ENCODE results near the gene DEAF1. TPM values are rescaled to one million over a fixed set of nuclear protein-coding genes. Genes with fewer than 3 reads are reported as not detected.

The DEAF1 gene
- total RNA-seq, 4 donors from 2014 or later, result 31.6 to 54.3 (median 41.2) TPM

DNA sequence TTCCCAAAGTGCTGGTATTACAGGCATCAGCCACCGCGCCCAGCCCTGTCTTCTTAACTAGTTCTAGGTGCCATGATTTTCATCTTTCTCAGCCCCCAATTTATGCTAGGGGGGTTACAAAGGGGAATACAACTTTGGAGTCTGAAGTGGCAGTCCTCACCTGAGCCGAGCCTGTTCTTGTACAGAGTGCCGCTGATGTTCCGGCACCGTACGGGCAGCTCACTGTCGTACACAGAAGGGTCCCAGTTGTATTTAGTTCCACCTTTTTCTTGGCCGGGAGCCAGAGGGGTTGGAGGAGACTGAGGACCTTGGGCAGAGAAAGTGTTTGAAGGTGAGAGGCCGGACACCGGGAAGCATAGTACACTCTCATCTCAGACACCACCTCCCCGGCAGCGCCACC, 7.3 kb downstream of the DEAF1 start:
- H3K9me3 ChIP-seq, result no peaks in the 10 kb centered on the region
- peaks cover 0 to 77% (median 0%) of the 10 kb centered on the region in 3 donors for H3K36me3 ChIP-seq
- no peak for DNase-seq (ENCODE audit: low spot score in 2 of 2)
- WGBS, 2 donors, result 88 to 89% methylated on average over 13 of the region's 13 CpGs
- H3K27me3 ChIP-seq, result no peaks in the 10 kb centered on the region
- H3K27ac ChIP-seq, result no peak overlapping the region
- TF ChIP-seq POLR2A (IDR thresholded peaks at IDR 0.05), result no peak
- TF ChIP-seq, protein P1, sequence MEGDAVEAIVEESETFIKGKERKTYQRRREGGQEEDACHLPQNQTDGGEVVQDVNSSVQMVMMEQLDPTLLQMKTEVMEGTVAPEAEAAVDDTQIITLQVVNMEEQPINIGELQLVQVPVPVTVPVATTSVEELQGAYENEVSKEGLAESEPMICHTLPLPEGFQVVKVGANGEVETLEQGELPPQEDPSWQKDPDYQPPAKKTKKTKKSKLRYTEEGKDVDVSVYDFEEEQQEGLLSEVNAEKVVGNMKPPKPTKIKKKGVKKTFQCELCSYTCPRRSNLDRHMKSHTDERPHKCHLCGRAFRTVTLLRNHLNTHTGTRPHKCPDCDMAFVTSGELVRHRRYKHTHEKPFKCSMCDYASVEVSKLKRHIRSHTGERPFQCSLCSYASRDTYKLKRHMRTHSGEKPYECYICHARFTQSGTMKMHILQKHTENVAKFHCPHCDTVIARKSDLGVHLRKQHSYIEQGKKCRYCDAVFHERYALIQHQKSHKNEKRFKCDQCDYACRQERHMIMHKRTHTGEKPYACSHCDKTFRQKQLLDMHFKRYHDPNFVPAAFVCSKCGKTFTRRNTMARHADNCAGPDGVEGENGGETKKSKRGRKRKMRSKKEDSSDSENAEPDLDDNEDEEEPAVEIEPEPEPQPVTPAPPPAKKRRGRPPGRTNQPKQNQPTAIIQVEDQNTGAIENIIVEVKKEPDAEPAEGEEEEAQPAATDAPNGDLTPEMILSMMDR (IDR thresholded peaks at IDR 0.05), result no peak
- TF ChIP-seq EP300 (IDR thresholded peaks at IDR 0.05), result no peak
- H3K4me3 ChIP-seq, result no peak overlapping the region
- peaks cover 0 to under 1% (median 0%) of the 10 kb centered on the region in 4 donors for H3K4me1 ChIP-seq

DNA sequence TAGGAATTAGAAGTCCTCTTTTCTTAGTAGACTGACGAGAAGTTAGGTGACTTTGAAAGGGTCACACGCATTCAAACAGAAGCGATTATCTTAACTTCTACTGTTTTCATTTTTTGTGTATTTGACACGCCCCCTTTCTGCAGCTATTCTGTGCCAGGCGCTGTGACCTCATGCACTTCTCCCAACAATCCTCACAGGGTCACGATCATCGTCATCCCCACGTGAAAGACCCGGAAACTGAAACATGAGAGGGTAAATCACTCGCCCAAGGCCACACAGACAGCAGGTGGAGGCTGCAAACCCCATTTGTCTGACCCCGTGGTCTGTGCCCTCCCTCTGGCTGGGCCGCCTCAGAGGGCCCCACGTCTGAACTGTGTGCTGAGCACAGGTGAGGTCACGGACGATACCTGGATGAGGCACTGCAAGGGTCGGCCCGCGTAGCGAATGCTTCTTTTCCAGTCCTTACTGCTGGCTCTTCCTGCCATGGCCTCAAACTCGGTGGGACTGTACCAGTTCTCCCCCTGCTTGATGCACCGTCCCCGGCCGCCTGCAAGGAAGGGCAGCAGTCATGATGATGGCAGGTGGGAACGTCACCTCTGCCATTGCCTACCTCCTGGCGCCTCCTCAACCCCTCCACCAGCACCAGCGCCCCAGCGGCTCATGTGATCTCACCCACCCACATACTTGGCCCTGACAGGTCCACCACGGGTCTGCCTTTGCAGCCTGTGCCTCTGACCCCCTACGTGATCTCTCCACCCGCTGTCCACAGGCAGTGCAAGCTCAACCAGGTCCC, 8.4 kb downstream of the DEAF1 start:
- H3K4me1 ChIP-seq, result no peaks in the 10 kb centered on the region
- peaks cover 0 to 87% (median 0%) of the 10 kb centered on the region in 3 donors for H3K36me3 ChIP-seq
- no peaks in the 10 kb centered on the region for H3K9me3 ChIP-seq
- DNase-seq (ENCODE audit: low spot score in 2 of 2), result no peak
- no peak overlapping the region for H3K4me3 ChIP-seq
- no peak overlapping the region for H3K27ac ChIP-seq
- 87 to 91% methylated on average over 29 to 30 of the region's 30 CpGs for WGBS, 2 donors
- TF ChIP-seq, protein P1 (IDR thresholded peaks at IDR 0.05), result no peak
- TF ChIP-seq POLR2A (IDR thresholded peaks at IDR 0.05) (no peak), EP300 (IDR thresholded peaks at IDR 0.05) (no peak)
- H3K27me3 ChIP-seq, result no peaks in the 10 kb centered on the region

DNA sequence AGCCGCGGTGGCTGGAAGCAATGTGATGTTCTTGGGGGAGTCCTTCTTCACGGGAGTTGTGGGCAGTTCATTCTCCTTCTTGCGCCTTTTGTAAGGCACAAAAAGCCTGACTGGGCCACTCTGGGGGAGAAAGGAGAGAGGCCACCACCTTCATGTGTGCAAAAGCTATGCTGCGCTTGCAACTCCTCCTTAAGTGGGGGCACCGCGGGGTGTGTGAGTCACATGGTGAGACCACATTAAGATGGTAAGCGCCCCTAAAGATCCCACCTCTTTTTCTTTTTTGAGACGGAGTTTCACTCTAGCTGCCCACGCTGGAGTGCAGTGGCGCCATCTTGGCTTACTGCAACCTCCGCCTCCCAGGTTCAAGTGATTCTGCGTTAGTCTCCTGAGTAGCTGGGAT, 14.1 kb downstream of the DEAF1 start:
- H3K4me1 ChIP-seq, result no peaks in the 10 kb centered on the region
- H3K4me3 ChIP-seq, result no peak overlapping the region
- WGBS, 2 donors, result 91 to 96% methylated on average over 13 of the region's 13 CpGs
- peaks cover 0 to 96% (median 0%) of the 10 kb centered on the region in 3 donors for H3K36me3 ChIP-seq
- no peak for DNase-seq (ENCODE audit: low spot score in 2 of 2)
- TF ChIP-seq EP300 (IDR thresholded peaks at IDR 0.05) (no peak), POLR2A (IDR thresholded peaks at IDR 0.05) (no peak)
- TF ChIP-seq, protein P1 (IDR thresholded peaks at IDR 0.05), result no peak
- H3K27me3 ChIP-seq, result no peaks in the 10 kb centered on the region
- no peak overlapping the region for H3K27ac ChIP-seq
- no peaks in the 10 kb centered on the region for H3K9me3 ChIP-seq

DNA sequence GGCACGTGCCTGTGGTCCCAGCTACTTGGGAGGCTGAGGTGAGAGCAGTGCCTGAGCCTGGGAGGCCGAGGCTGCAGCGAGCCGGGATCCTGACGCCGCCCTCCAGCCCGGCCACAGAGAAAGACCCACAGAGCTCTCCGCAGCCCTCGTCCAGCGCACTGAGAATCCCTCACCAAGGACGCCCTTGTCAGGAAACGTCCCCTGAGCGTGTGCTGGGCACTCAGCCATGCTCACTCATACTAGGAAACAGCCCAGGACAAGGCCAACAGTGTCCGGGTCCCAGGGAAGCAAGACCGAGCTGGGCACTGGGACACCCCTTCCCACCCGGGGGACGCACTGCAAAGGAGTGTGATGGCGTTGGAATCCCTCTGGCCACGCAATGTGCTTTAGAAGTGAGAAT, 14.5 kb downstream of the DEAF1 start:
- WGBS, 2 donors, result 76 to 85% methylated on average over 17 to 18 of the region's 19 CpGs

More for the DNA sequence above, 14.5 kb downstream of the DEAF1 start:
- H3K27ac ChIP-seq, result no peak overlapping the region
- DNase-seq (ENCODE audit: low spot score in 2 of 2), result no peak
- no peaks in the 10 kb centered on the region for H3K4me1 ChIP-seq
- no peaks in the 10 kb centered on the region for H3K27me3 ChIP-seq
- H3K9me3 ChIP-seq, result no peaks in the 10 kb centered on the region
- TF ChIP-seq, protein P1 (IDR thresholded peaks at IDR 0.05), result no peak
- TF ChIP-seq EP300 (IDR thresholded peaks at IDR 0.05) (no peak), POLR2A (IDR thresholded peaks at IDR 0.05) (no peak)
- H3K36me3 ChIP-seq, result peaks cover 0 to 94% (median 0%) of the 10 kb centered on the region in 3 donors
- no peak overlapping the region for H3K4me3 ChIP-seq
